GM19438 (cell line): ENCODE results near the gene RANBP1.
A peak's percentile ranks its signal among the peaks of the same experiment; 100 is the strongest.
"Not testable (repeated sequence)": the region's sequence is repeated elsewhere in the genome, so short reads cannot be mapped to it uniquely, and the experiment has no call there.

Experiments
- ATAC-seq: cut with Tn5 transposase; IDR thresholded peaks from one replicate; pipeline ENCODE4 v1.9.1; 2021; ENCODE audit warnings: low read depth; ENCODE audit not compliant: unreplicated experiment

Gene RANBP1

DNA sequence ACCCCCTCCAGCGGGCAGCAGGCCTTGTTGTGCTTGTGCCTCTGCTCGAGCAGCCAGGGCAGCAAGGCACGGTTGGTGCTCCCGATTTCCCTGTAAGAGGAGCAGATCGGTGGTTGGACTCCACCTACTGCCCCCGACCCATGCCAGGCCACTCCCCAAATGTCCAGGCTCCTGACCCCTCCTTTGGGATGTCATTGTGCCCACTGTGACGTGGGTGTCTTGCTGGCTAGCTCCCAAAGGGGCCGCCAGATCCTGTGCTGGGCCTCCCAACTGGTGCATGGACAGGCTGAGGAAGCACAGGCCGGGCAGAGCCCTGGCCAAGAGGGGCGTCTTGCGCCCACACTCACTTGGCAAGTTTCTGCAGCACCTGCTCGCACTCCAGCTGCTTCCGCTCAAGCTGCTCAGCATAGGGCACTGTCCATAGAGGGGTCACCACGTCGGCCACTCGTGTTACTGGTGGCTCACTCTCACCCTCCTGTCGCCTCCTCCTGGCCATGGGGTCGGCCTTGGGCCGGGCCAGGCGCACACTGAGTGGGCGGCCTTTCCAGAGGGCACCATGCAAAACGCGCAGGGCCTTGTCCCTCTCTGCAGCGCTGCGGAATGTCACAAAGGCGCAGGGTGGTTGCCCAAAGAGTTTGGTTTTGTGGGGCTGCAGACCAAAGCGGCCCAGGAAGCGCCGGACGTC, at the start of gene RANBP1:
RANBP1 (plus strand) TSS at position 414 of the 685 bp plus-strand sequence; CDS start at position 495, 81 bp downstream.
- ATAC-seq, result no peak

DNA sequence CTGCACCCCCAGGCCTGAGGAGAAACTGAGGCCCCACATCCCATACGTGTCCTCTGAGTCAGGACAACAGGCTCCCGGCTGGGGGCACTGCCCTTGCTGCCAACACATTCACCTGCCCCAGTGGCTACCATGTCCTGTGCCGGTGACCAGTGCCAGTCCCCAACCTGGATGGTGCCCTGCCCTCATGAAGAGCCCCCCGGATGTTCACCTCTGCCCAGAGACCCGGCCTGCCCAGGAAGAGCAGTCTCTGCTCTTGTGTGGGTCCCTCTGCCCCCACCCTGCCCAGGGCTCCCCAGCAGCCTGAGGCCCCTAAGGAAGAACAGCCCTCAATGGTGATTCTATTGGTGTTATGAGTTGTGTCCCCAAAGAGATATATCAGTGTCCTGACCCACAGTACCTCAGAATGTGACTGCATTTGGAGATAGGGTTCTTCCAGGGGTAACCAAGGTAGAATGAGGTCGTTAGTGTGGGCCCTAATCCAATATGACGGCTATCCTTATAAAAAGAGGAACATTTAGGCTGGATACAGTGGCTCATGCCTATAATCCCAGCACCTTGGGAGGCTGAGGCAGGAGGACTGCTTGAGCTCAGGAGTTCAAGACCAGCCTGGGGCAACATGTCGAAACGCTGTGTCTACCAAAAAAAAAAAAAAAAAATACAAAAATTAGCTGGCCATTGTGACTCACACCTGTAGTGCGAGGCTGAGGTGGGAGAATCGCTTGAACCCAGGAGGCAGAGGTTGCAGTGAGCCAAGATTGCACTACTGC, 49.1 kb upstream of the RANBP1 start:
- no peak for ATAC-seq

DNA sequence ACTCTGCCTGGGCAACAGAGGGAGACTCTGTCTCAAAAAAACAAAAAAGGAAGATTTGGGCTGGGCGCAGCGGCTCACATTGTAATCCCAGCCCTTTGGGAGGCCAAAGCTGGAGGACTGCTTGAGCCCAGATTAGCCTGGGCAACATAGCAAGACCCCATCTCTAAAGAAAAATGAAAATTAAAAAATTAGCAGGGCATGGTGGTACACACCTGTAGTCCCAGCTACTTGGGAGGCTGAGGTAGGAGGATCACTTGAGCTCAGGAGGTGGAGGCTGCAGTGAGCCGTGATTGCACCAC, 48.6 kb upstream of the RANBP1 start:
- ATAC-seq, result not testable (repeated sequence)

DNA sequence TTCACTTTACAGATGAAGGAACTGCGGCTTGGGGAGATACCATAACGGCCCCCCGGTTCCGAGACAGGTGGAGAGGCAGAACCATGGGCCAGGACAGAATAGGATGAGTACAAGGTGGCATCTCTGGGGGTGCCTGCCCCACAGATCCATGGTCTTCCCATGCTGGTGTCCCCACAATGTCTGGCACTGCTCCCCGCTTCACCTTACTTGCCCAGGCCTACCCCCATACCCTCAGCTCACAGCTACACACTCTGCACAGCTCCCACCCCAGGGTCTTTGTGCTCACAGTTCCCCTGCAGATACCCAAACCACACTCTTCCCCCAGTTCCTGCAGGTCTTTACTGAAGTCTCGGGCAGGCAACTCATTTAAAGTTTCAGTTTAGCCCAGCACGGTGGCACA, 47.3 kb upstream of the RANBP1 start:
- ATAC-seq, result no peak

DNA sequence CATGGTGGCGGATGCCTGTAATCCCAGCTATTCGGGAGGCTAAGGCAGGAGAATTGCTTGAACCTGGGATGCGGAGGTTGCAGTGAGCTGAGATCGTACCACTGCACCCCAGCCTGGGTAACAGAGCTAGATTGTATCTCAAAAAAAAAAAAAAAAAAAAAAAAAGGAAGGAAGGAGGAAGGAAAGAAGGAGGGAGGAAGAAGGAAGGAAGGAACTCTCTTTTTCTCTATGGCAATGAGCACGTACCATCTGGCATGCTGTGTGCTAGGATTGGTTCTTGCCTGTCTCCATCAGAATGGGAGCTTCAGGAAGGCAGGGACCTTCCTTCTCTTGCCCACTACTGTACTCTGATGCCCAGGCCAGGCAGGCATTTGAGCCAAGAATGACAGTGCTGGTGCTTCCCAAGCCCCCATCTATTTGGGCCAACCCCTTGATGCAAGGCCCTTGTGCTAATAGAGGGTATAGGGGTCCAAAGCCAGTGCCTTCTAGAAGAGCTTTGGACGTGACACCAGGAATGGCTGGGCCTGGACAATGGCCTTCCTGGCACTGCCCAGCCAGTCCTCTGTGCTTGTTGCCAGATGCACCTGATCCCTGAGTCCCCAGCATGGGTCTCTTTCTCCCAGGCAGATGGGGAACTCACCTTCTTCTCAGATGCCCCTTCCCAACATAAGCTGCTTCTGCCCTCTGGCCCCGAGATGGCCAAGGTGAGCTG, 46.4 kb upstream of the RANBP1 start:
- ATAC-seq, result no peak

DNA sequence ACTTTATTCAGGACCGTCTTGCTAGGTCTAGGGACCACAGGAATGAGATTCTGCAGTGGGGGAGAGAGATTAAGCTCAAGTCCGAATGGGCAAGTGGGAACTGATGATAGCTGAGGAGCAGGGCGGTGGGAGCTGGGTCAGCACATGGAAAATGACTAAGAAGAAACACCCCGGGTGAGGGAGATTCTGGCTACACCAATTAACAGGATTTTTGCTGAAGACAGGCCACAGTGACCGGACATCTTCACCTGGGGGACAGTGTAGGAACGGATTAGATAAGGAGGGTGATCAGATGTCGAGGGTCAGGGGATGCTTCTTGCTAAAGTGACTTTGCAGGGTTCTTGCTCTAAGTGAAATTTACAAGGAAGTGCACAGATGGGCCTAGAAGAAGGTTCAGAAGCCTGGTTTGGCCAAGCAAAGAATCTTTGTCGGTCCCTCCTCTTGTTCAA, 44.4 kb upstream of the RANBP1 start:
- ATAC-seq, result no peak

DNA sequence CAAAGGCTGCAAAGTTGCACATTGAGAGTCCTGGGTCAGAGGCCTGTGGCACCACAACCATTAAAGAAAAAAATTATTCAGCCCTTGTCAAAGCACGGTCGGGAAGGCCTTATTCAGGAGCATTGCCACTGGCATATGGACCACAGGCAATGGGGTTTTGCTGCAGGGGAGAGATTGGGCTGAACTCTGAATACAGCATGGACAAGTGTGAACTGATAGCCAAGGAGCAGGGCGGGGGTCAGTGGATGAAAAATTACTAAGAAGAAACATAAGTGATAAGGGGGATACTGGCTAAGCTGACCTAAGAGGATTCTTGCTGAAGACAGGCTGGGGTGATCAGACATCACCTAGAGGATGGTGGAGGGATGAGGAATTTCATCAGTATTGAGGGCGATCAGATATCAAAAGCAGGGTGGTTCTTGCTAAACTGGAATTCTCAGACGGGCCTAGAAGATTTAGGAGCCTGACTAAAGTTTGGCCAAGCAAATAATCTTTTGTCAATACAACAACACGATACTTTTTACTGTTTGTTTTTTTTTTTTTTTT, 39.2 kb upstream of the RANBP1 start:
- ATAC-seq, result no peak

DNA sequence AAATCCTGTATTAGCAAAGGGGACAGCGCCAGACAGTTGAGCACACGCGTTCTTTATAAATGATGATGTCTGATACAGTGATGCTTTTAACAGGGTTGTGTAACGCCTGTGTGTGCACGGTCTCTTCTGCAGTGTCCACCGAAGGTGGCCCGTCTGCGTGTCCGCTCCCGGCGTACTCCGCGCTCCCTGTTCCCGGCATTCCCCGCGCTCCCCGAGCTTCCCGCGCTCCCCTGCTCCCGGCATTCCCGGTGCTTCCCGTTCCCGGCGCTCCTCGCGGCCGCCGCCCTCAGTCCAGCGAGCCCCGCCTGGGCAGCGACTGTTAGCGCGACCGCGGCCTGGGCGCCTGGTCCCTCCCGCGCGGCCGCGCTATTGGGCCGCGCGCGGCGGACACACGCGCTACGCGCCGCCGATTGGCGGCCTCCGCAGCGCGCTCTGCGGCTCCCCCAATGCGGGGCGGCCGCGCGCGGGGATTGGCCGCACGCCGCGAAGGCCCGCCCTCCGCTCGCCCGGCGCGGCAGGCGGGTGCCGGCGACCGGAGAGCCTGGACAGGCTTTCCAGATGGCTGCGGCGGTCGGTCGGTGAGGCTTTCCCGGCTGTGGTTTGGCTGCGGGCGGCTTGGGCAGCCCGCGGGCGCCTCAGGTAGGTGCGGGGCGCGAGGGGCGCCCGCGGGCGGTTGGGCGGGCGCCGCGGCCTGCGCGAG, 36.0 kb upstream of the RANBP1 start, which contains the start of gene DGCR8:
DGCR8 (plus strand) TSS at position 497 of the 700 bp plus-strand sequence. CDS start 5,723 bp downstream, outside the sequence.
- ATAC-seq, result peak; percentile 71

DNA sequence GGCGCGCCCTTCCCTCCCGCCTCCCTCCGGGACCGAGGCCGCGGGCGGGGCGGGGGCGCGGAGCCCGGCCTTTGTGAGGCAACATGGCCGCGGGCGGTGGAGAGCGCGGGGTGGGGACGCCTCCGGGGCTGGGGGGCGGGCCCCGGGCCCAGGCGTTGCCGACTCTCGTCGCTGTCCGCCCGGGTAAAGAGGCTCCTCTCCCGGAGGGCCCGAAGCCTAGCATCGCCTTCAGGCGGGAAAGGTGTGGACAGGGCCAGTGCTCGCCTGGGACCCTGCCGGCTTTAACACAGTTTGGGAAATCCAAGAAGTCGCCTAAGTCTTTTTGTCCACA, 35.5 kb upstream of the RANBP1 start:
- ATAC-seq, result peak; percentile 64

DNA sequence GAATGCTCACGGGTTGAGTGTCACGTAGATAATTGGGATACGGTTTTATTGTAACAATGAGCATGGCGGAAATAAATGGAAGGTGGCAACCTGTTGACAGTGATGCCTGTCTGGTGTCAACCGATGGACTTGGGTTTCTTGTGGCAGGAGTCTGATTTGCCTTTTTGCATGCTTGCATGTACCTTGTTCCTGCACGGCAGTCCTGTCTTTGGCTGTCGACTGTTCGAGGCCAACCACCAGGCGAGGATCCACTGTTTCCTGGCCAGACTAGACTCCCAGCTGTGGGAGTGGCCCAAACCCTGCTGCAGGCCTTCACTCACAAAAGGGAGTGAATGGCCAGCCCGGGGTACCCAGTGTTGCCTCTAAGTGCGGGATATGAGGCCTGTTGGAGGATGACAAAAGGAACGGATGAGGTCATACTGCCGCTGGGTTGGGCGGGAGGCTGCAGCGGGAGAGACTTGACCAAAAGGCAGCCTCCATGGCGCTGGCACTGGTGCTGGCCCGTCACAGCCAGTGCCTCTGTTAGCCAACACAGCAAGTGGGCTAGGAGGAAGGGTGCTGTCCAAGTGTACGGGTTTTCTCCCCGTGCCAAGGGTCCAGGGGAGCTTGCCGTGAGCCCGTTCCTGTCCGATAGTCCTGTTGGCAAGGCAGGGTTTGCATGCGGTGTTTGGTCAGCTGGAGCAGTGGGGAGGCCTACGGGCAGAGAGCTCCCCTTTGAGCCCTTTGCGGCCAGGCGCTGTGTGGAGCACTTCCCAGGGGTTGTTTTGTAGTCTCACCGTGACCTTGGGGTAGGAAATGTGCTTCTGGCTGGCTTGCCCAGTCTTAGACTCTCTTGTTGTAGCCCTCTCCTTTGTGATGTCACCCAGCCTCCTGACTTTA, 34.9 kb upstream of the RANBP1 start:
- no peak for ATAC-seq

DNA sequence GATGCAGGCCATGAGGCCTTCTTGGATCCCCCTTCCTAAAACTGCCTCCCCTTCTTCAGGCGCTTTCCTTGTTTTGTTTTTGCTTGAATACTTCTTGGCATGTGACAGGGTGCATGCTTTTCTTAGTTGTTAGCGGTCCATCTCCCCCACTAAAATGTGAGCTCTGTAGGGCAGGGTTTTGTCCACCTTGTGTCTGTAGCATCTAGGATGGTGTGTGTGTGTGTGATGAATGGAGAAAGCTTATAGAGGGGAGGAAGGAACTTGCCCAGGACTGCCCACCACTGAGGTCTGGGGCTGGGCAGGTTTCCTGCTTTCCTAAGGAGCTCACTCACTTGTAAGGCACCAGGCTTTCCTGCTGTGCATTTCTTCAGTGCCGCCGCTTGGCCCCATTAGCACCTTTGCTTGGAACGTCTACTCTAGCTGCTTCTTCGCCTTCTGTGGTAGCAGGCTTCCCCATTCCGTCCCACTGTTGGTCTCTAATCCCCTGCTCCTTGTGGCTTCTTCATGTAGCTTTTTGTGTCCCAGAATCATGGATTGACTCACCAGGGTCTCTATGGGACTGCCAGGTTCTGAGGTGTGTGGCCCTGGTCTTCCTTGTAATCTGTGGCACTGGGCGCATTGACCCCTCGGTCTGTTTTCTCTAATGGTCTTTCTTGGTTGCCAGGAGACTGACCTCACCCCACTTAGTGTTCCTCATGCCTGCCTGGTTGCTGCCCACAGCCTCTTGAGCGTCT, 32.6 kb upstream of the RANBP1 start:
- no peak for ATAC-seq

DNA sequence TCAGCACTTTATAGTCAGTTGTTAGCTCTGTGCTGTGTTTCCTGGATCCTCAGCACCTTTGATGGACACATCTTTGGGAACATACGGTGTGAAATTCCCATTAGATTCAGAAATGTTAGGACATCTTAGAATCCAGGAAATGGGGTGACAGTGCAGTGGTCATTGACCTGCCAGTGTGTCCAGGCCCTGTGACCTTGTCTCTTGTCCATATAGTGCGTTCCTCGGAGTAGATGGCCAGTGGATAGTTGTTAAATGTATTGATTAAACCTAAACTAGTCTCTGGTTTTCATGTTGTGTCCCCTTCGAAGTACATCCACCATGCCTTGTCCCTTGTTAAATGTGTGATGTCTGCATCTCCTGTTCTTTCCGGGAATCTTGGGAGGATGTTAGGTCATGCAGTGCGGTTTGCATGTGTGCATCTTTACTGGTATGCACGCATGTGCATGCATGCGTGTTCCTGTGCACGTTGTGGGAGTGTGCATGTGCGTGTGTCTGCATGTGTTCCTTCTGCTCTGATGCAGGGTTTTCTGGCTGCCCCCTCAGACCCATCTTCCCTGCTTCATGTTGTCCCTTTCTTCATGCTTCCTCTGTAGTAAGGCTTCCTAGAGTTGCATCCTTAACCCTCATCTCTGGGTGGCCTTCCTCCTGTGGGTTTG, 31.9 kb upstream of the RANBP1 start:
- ATAC-seq, result no peak

DNA sequence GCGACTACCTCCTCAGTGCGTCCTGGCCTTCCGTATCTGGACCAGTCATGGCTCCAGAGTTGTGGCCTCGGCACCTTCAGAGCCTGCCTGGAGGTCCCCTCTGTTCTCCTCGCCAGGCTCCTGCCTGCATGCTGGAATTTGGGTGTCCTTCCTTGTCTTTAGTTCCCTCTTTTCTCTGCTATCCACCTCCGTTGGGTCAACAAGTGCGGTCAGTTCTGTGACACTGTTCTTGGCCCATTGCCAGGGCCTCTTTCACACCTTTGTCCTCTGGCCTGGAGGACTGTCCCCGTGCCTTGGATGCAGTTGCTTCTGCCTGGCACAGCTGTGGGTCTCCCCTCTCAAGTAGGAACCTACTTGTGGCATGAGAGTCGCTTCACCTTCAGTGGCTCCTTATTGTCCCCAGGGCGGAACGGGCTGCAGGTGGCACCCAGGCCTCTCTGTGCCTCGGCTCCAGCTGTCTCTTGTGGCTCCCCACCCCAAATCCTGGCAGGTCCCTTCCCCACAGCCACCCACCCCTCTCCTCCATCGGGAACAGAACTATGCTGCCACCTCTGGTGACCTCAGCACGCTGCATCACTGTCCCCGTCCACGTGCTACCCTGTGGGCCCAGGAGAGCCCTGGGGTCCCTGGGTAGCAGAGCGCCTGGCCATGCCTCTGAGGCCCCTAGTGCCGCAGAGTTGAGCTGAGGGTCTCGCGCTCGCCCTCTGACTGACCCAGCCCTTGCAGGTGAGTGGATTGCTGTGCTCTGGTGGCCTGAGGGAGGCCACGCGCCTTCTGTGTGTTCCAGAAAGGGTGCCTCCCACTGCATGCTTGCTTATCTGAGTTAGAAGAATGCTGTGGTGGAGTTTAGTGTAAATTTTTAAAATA, 31.1 kb upstream of the RANBP1 start:
- no peak for ATAC-seq

DNA sequence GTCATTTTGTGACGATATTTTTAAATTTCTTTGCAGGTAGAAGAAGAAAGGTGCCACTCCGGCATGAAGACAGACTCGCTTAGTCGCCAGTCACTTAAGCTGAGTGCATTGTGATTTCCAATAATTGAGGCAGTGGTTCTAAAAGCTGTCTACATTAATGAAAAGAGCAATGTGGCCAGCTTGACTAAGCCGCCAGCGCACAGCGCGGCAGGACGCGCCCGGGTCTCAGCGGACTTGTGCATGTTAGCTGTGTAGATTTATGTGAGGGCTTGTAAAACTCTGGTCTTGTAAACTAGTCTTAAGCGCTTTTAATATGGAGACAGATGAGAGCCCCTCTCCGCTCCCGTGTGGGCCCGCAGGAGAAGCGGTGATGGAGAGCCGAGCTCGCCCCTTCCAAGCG, 30.3 kb upstream of the RANBP1 start:
- ATAC-seq, result no peak

DNA sequence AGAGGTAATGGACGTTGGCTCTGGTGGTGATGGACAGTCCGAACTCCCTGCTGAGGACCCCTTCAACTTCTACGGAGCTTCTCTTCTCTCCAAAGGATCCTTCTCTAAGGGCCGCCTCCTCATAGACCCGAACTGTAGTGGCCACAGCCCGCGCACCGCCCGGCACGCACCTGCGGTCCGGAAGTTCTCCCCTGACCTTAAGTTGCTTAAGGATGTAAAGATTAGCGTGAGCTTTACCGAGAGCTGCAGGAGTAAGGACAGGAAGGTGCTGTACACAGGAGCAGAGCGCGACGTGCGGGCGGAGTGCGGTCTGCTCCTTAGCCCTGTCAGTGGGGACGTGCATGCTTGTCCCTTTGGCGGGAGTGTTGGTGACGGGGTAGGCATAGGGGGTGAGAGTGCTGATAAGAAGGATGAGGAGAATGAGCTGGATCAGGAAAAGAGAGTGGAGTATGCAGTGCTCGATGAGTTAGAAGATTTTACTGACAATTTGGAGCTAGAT, 29.8 kb upstream of the RANBP1 start:
- no peak for ATAC-seq

DNA sequence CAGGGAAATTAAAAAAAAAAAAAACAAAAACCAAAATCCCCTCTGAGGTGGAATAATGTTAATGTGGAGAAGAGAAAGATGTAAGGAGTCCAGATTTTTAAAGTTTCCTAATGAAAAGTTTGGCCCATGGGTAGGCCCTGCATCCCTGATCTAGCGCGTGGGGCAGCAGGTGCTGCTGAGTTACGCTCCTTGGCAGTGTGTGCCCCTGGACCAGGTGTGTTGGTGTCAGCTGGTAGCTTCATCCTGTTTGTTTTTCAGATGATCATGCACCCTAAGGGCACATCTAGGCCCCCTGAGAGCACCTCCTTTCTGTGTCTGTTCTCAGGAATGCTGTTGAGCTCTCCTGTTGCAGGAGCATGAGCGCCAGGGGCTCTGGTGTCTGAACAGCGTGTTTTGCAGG, 29.1 kb upstream of the RANBP1 start:
- ATAC-seq, result no peak
